GM12892 (cell line): ENCODE measurements around the gene NSL1.

Source experiments
- POLR2A ChIP-seq: IDR thresholded peaks from 2 replicates; pipeline ENCODE4 v1.6.1; 2011; ENCODE audit warnings: low read depth, low read length, control low read depth
- POLR2AphosphoS5 ChIP-seq: IDR thresholded peaks from 2 replicates; pipeline ENCODE4 v1.6.1; 2011; ENCODE audit warnings: low read depth, low read length, control low read depth
- TAF1 ChIP-seq: IDR thresholded peaks from 2 replicates; pipeline ENCODE4 v1.6.1; 2011; ENCODE audit warnings: low read depth, mild to moderate bottlenecking, control low read depth, low read length, borderline replicate concordance

GRCh38 chr1:212749821-212750535, 41.6 kb downstream of the NSL1 start:
- TF ChIP-seq TAF1 (no peak), POLR2A (no peak), POLR2AphosphoS5 (no peak)
